ENCODE measurements around the gene PLCL2. TPM values are rescaled to one million over a fixed set of nuclear protein-coding genes. Genes with fewer than 3 reads are reported as not detected.

The PLCL2 gene
- total RNA-seq, 1 experiment from 2014 or later: 0.51 TPM

DNA sequence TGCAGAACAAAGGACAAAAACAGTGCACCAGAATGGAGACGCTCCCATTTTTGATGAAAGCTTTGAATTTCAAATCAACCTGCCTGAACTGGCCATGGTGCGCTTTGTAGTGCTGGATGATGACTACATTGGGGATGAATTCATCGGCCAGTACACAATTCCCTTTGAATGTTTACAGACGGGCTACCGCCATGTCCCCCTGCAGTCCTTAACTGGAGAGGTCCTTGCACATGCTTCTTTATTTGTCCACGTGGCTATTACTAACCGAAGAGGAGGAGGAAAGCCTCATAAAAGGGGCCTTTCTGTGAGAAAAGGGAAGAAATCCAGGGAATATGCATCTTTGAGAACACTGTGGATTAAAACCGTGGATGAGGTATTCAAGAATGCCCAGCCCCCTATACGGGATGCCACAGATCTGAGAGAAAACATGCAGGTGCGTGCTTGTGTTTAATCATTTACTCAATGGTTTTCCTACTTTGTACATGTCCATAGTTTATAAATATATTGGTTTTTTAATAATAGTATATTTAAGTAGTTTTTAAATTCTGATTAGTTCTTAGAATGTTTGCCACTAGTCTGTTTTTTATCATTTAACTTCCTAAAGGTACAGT, 127.1 kb downstream of the PLCL2 start:
- TF ChIP-seq, protein P1, sequence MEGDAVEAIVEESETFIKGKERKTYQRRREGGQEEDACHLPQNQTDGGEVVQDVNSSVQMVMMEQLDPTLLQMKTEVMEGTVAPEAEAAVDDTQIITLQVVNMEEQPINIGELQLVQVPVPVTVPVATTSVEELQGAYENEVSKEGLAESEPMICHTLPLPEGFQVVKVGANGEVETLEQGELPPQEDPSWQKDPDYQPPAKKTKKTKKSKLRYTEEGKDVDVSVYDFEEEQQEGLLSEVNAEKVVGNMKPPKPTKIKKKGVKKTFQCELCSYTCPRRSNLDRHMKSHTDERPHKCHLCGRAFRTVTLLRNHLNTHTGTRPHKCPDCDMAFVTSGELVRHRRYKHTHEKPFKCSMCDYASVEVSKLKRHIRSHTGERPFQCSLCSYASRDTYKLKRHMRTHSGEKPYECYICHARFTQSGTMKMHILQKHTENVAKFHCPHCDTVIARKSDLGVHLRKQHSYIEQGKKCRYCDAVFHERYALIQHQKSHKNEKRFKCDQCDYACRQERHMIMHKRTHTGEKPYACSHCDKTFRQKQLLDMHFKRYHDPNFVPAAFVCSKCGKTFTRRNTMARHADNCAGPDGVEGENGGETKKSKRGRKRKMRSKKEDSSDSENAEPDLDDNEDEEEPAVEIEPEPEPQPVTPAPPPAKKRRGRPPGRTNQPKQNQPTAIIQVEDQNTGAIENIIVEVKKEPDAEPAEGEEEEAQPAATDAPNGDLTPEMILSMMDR (IDR thresholded peaks at IDR 0.05; ENCODE audit: unreplicated experiment): no peak
- no peak for DNase-seq (ENCODE audit: unreplicated experiment)
- Mint-ChIP-seq H3K36me3 (ENCODE audit: insufficient read depth, unreplicated experiment) (no peaks in the 10 kb centered on the region), H3K4me3 (ENCODE audit: unreplicated experiment) (no peak overlapping the region), H3K9me3 (ENCODE audit: unreplicated experiment) (no peaks in the 10 kb centered on the region), H3K4me1 (ENCODE audit: insufficient read depth, unreplicated experiment) (no peaks in the 10 kb centered on the region), H3K27me3 (ENCODE audit: insufficient read depth, unreplicated experiment) (no peaks in the 10 kb centered on the region), H3K27ac (ENCODE audit: low read depth, unreplicated experiment) (no peak overlapping the region)
- POLR2A ChIA-PET: no interaction called here
- BruUV-seq (replicated peaks): no TSS peak
- CTCF ChIA-PET: no interaction called here
- intact Hi-C loops (cut with micrococcal nuclease): no loop called here

DNA sequence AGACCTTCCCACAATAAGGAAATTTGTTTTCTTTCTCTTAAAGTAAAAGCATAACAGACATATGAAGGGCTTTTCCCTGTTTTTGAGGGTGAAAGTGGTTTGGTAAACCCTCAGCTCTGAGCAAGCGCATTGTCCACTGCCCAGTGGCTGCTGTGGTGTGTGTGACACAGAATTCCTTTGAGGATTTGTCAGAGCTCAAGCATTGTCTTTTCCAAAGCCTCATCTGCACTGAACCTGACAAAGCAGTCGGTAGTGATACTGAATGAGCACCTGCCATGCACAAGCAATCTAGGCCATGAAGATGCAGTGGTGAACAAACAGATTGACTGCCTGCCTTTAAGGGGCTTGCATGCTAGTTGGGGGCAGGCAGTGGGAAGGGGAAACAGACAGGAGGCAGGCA, 128.3 kb downstream of the PLCL2 start:
- TF ChIP-seq, protein P1 (IDR thresholded peaks at IDR 0.05; ENCODE audit: unreplicated experiment): no peak
- ChIA-PET CTCF (interaction anchor here (0.8 kb wide), 1 partner anchor 18 kb away, joined by 3 read pairs; no protein-coding TSS in a partner anchor), POLR2A (no interaction called here)
- DNase-seq (ENCODE audit: unreplicated experiment): no peak
- intact Hi-C loops (cut with micrococcal nuclease): no loop called here
- Mint-ChIP-seq H3K27me3 (ENCODE audit: insufficient read depth, unreplicated experiment) (no peaks in the 10 kb centered on the region), H3K4me1 (ENCODE audit: insufficient read depth, unreplicated experiment) (no peaks in the 10 kb centered on the region), H3K4me3 (ENCODE audit: unreplicated experiment) (no peak overlapping the region), H3K27ac (ENCODE audit: low read depth, unreplicated experiment) (no peak overlapping the region), H3K36me3 (ENCODE audit: insufficient read depth, unreplicated experiment) (no peaks in the 10 kb centered on the region), H3K9me3 (ENCODE audit: unreplicated experiment) (no peaks in the 10 kb centered on the region)
- BruUV-seq (replicated peaks): no TSS peak

DNA sequence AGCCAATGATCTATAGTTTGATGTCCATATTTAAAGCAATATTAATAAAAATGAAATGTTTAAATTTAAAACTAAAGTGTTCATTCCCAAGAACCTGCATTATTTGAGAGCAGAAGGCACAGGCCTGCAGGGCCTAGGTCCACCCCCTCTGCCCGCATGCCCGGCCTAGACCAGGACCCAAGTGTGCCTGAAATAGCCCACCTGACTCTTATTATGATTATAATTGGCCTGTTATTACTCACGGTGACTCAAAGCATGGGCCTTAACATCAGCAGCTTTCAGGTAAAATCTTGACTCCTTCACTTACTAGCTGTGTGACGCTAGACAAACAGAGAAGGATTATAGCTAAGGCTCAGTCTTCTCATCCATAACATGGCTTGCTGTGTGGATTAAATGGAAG, 128.8 kb downstream of the PLCL2 start:
- TF ChIP-seq, protein P1 (IDR thresholded peaks at IDR 0.05; ENCODE audit: unreplicated experiment): no peak
- intact Hi-C loops (cut with micrococcal nuclease): no loop called here
- no peaks in the 10 kb centered on the region for H3K36me3 Mint-ChIP-seq (ENCODE audit: insufficient read depth, unreplicated experiment)
- ChIA-PET POLR2A (interaction anchor here (1.4 kb wide), 1 partner anchor 15 kb away, joined by 3 read pairs; no protein-coding TSS in a partner anchor), CTCF (interaction anchor here (0.8 kb wide), 1 partner anchor 19 kb away, joined by 3 read pairs; no protein-coding TSS in a partner anchor)
- no TSS peak for BruUV-seq (replicated peaks)
- no peak overlapping the region for H3K4me3 Mint-ChIP-seq (ENCODE audit: unreplicated experiment)
- no peaks in the 10 kb centered on the region for H3K4me1 Mint-ChIP-seq (ENCODE audit: insufficient read depth, unreplicated experiment)
- H3K27ac Mint-ChIP-seq (ENCODE audit: low read depth, unreplicated experiment): no peak overlapping the region
- DNase-seq (ENCODE audit: unreplicated experiment): no peak
- no peaks in the 10 kb centered on the region for H3K27me3 Mint-ChIP-seq (ENCODE audit: insufficient read depth, unreplicated experiment)
- H3K9me3 Mint-ChIP-seq (ENCODE audit: unreplicated experiment): no peaks in the 10 kb centered on the region

DNA sequence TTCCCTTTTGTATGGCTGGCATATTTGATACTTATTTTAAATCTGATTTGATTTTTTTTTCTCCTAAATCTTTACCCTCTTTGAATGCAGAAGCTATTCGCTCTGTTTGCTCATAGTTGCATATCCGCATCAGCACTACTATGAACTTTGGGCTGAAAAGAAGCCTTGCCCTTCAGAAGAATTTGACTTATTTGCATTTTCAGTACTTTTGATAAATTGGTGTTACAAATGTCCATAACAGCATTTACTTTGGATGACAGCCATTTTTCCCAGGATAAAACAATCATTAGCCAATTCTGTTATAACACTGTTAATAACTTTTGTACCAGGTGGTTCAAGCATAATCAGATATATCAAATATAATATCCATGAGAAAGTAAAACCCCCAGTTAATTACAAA, 129.5 kb downstream of the PLCL2 start:
- no peaks in the 10 kb centered on the region for H3K9me3 Mint-ChIP-seq (ENCODE audit: unreplicated experiment)
- no peaks in the 10 kb centered on the region for H3K36me3 Mint-ChIP-seq (ENCODE audit: insufficient read depth, unreplicated experiment)

More for the DNA sequence above, 129.5 kb downstream of the PLCL2 start:
- intact Hi-C loops (cut with micrococcal nuclease): no loop called here
- Mint-ChIP-seq H3K4me1 (ENCODE audit: insufficient read depth, unreplicated experiment) (no peaks in the 10 kb centered on the region), H3K27me3 (ENCODE audit: insufficient read depth, unreplicated experiment) (no peaks in the 10 kb centered on the region), H3K27ac (ENCODE audit: low read depth, unreplicated experiment) (no peak overlapping the region), H3K4me3 (ENCODE audit: unreplicated experiment) (no peak overlapping the region)
- no TSS peak for BruUV-seq (replicated peaks)
- ChIA-PET CTCF (no interaction called here), POLR2A (interaction anchor here (0.6 to 1.4 kb wide), 2 partner anchors 16 to 447 kb away, joined by 3 to 6 read pairs; no protein-coding TSS in a partner anchor)
- TF ChIP-seq, protein P1 (IDR thresholded peaks at IDR 0.05; ENCODE audit: unreplicated experiment): no peak
- DNase-seq (ENCODE audit: unreplicated experiment): no peak

All from MCF 10A (cell line).